Bronchial epithelial cell (primary cell): ENCODE results near the gene CCDC85A. TPM values are rescaled to one million over a fixed set of nuclear protein-coding genes. Genes with fewer than 3 reads are reported as not detected.

Source experiments
- DNase-seq: peaks from one replicate; pipeline ENCODE4 v3.0.0-alpha.2; 2010; ENCODE audit warnings: low read depth
- FAIRE-seq: peaks from 2 replicates; lab custom pipeline; 2011; peaks lifted over from hg19 to GRCh38; lab: Jason Lieb, UNC
- H3K27me3 ChIP-seq: 2 replicates; pipeline ENCODE4 v1.5.1; 2011; ENCODE audit warnings: low read length; ENCODE audit not compliant: control insufficient read depth, insufficient read depth
- H3K36me3 ChIP-seq: 2 replicates; pipeline ENCODE4 v1.5.1; 2011; ENCODE audit warnings: low read length; ENCODE audit not compliant: control insufficient read depth, insufficient read depth
- H3K4me3 ChIP-seq: 2 replicates; pipeline ENCODE4 v1.5.1; 2011; ENCODE audit warnings: mild to moderate bottlenecking, low read depth, low read length, control low read depth
- total RNA-seq: library from RNA; depleted of rRNA; stranded (reverse); fragments of >200 nt; gene quantifications from 2 replicates; pipeline ENCODE4 v1.2.1, GENCODE V29; 2014
- TF ChIP-seq, protein P1 (sequence below): IDR thresholded peaks from 2 replicates; pipeline ENCODE4 v1.5.1; 2011; ENCODE audit warnings: mild to moderate bottlenecking, moderate library complexity, low read length, control low read depth, inconsistent platforms; ENCODE audit not compliant: insufficient read depth, severe bottlenecking

The CCDC85A gene
- total RNA-seq, 1 donor from 2014 or later: not detected

DNA sequence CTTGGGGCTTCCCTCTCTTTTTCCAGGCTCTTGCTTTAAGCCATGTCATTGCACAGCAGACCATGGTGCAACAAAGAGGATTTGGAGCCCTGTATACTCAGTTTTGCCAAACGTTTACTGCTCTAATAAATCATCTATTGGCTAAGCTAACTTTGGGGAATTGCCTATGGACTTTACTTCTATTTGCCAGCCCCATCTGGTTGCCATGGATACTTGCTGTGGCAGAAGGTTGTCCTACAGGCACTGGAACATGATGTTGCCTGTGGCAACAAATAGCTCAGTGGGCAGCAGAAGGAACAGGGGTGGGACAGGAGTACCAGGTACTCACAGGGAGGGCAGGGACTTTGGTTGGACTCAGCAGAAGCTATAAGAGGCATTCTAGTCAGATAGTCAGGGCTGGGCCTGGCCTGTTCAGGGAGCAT, 129.7 kb downstream of the CCDC85A start:
- TF ChIP-seq, protein P1, sequence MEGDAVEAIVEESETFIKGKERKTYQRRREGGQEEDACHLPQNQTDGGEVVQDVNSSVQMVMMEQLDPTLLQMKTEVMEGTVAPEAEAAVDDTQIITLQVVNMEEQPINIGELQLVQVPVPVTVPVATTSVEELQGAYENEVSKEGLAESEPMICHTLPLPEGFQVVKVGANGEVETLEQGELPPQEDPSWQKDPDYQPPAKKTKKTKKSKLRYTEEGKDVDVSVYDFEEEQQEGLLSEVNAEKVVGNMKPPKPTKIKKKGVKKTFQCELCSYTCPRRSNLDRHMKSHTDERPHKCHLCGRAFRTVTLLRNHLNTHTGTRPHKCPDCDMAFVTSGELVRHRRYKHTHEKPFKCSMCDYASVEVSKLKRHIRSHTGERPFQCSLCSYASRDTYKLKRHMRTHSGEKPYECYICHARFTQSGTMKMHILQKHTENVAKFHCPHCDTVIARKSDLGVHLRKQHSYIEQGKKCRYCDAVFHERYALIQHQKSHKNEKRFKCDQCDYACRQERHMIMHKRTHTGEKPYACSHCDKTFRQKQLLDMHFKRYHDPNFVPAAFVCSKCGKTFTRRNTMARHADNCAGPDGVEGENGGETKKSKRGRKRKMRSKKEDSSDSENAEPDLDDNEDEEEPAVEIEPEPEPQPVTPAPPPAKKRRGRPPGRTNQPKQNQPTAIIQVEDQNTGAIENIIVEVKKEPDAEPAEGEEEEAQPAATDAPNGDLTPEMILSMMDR: no peak
- FAIRE-seq: no peak
- no peak overlapping the region for H3K4me3 ChIP-seq
- no peaks in the 10 kb centered on the region for H3K27me3 ChIP-seq
- no peak for DNase-seq
- H3K36me3 ChIP-seq: no peaks in the 10 kb centered on the region

DNA sequence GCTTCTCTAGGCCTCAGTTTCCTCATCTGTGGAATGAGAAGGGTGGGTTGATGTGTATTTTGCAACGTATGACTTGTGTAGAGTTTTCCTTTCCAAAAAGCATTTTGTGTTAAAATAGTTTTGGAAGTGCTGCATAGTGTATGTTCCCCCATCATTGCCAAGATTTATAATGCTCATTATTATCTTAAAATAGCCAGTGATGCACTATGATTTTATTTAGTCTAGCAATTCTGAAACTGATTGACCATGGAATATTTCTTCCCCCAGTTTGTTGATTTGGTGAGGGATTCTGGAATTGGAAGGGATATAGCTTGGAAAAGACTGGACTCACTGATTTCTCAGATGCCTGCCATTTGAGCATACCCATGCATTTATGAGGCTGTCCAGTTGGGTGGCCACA, 130.6 kb downstream of the CCDC85A start:
- FAIRE-seq (no peak), DNase-seq (no peak)
- TF ChIP-seq, protein P1: no peak
- Histone ChIP-seq H3K4me3 (no peak overlapping the region), H3K27me3 (no peaks in the 10 kb centered on the region), H3K36me3 (no peaks in the 10 kb centered on the region)

DNA sequence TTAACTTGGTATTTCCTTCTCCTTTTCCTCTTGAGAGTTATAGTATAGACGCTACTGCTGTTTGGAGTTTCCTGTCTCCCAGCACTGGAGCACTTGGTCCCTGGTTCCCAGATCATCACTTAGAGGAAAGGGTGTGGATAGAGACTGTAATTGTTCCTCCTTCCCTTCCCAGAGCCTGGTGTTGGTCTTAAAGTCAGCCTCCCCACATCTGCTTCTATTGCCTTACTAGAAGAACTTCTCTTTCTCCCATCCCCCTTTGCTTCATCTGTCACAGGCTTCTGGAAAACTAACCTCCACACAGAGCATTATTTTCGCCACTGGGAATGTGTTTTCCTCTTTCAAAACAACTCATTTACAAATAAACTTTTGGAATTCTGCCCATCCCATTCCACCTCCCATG, 131.0 kb downstream of the CCDC85A start:
- DNase-seq: no peak
- Histone ChIP-seq H3K36me3 (no peaks in the 10 kb centered on the region), H3K27me3 (no peaks in the 10 kb centered on the region), H3K4me3 (no peak overlapping the region)
- TF ChIP-seq, protein P1: no peak
- no peak for FAIRE-seq

DNA sequence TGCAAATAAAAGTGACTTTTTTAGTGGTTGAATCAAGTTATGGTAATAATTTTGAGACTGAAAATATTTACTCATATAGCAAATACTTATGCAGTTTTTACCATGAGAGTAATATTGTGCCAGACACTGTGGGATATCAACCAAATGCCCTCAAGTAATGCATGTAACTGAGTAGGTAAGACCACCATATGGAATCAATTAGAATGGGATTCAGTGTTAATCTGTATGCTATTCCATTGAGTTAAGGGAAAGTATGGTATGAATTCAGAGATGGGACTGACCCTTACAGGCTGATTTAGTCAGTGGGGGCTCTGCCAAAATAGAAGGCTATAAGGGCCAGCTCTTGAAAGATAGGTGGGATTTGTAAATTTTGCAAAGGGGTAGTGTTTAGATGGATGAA, 131.6 kb downstream of the CCDC85A start:
- FAIRE-seq (no peak), DNase-seq (no peak)
- H3K27me3 ChIP-seq: no peaks in the 10 kb centered on the region
- no peaks in the 10 kb centered on the region for H3K36me3 ChIP-seq
- TF ChIP-seq, protein P1: no peak
- no peak overlapping the region for H3K4me3 ChIP-seq

DNA sequence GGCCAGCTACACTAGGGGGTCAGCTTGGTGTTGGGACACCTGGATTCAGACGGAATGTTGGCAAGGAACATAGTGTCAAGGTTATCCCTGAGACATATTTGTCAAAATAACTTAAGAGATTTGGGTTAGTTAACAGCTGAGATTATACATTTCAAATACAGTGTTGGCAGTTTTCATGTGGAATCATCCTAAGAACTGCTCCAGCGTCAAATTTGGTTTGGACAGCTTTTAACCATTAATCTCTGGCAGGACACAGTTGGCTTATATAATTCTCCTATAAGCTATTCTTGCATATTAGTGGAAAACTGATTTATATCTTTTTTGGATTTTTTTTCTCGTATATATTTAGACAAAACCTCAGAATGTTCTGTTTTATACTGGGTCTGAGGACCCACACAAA, 132.2 kb downstream of the CCDC85A start:
- TF ChIP-seq, protein P1: no peak
- Histone ChIP-seq H3K4me3 (no peak overlapping the region), H3K36me3 (no peaks in the 10 kb centered on the region), H3K27me3 (no peaks in the 10 kb centered on the region)
- no peak for FAIRE-seq
- no peak for DNase-seq

DNA sequence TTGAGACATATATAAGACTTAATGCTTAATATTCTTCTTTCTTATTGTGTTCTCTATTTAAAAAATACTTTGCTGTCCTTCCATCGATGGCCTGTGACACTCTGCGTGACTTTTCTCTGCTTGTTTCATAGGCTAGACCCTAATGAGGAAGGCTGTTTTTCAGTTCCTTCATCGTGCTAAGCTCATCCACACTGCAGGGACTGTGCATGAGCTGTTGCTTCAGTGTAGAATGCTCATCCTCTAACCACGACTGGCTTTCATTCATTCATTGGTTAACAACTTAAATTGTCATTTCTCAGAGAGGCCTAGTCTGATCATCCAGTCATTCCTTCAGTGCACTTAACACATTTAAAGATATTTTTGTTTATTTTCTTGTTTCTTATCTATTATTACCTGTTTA, 134.4 kb downstream of the CCDC85A start:
- Histone ChIP-seq H3K27me3 (no peaks in the 10 kb centered on the region), H3K4me3 (no peak overlapping the region), H3K36me3 (no peaks in the 10 kb centered on the region)
- DNase-seq (no peak), FAIRE-seq (no peak)
- TF ChIP-seq, protein P1: no peak
